ENCODE measurements around the gene TUSC2.

Gene TUSC2

DNA sequence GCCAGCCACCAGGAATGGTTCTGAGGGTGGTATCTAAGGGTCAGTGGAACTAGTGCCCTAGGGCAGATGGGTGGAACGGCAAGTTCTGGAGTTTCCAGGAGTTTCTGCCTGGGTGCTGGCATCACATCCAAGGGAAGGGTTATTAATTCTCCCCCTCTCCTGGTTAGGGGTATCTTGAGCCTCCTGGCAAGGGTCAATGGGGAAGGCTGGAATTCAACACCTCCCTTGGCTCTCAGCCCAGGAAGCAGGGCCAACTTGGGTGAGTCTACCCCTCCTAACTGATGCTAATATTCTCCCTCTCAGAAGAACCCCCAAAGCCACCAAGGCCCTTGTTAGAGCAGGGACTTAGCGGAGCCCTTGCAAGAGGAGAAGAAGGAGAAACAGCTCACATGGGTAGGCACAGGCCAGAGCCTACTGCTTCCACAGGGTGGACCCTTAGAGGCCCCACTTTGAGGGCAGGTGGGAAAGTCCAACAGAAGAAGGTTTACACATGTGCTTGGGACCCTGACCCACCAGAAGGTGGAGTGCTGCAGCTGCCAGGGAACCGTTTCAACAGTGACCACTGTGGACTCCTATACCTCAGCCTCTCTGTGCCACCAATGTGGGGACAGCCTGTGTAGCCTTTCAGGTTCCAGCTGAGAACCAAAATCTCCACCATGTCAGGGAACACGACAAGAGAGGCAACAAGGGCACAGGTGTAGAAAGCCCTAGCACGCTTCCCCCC is 28.0 kb upstream of the TUSC2 start:
- DNase-seq (ENCODE audit: low read depth) = no peak
- peak overlapping the region; percentile 91 for H3K4me3 ChIP-seq (ENCODE audit: low read depth, low read length)

DNA sequence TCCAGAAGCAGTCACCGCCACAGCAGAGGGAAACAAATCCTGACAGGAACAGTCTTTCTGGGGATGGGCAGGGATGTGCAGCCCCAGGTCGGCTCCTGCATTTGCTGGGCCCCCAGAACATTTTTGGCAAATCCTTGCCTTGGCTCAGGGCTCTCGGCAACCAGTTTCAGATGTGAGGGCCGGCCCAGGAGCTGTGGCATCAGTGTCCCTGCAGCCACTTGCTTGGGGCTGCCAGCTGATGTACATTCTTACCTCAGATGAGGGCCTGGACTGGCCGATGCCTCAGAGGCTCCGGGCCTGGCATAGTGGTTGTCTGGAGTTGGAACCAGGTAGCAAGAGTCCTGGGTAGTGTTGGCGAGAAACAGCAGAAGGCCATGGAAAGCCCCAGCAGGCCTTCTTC is 26.8 kb upstream of the TUSC2 start:
- no peak overlapping the region for H3K4me3 ChIP-seq (ENCODE audit: low read depth, low read length)
- no peak for DNase-seq (ENCODE audit: low read depth)

DNA sequence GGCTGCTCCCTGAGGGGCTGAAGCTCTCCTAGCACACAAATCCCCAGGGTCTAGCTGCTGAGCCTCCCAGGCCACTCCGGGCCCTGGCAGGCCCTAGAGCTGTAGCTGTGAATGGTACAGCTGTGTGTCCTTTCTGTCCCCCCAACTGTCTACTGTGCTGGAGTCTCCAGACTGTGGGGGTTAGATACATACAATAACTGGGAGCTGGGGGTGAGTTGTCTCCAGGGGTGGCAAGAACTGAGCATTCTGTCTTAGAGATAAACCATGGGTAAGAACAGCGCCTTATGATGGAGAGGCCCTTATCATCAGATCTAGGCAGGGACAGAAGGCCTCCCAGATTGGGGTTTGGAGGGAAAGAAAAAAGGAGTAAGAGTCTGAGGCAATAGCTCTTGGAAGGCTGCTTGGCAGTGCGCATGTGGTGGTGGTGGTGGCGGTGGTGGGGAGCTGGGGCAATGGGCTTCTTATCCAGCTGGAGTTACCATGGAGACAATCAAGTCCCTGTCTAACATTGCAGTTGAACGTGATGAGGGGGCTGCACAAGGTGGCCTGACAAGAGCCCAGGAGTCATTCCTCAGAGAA is 26.3 kb upstream of the TUSC2 start:
- H3K4me3 ChIP-seq (ENCODE audit: low read depth, low read length) = no peak overlapping the region
- no peak for DNase-seq (ENCODE audit: low read depth)

DNA sequence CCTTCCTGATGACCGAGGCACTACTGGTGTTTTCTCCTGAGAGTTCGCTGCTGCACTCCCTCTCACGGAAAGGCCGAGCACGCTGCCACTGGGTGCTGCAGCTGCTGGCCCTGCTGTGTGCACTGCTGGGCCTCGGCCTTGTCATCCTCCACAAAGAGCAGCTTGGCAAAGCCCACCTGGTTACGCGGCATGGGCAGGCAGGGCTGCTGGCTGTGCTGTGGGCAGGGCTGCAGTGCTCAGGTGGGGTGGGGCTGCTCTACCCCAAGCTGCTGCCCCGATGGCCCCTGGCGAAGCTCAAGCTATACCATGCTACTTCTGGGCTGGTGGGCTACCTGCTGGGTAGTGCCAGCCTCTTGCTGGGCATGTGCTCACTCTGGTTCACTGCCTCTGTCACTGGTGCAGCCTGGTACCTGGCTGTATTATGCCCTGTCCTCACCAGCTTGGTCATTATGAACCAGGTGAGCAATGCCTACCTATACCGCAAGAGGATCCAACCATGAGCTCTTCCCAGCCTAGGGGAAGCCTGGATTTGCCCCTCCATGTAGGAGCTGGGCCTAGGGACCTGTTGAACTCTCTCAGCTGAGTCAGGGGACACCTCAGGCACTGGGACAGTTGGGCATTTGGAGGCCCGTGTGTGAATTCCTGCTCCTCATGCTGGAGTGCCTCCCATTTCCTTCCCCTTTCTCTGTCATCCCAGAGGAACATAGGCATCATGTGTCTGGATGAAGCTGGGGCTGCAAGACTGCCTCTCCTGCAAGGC is 25.4 kb upstream of the TUSC2 start:
- DNase-seq (ENCODE audit: low read depth) = no peak
- H3K4me3 ChIP-seq (ENCODE audit: low read depth, low read length) = no peak overlapping the region

DNA sequence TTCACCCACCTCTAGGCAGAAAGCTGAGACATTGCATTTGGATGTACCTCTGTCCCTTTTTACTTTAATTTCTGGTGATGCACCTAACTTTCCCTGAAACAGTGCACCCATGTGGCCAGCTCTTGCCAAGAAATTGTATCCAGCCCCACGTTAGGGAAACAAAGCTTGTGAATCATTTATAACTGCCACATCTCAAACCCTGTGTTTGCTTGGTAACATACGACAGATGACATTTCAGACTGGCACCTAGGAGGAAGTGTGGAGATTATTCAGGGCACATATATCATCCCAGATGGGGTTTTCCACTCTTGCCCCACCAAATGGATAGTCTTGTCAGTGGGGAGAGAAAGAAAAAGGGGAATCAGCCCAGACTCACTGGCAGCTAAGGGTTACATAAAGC is 24.8 kb upstream of the TUSC2 start:
- DNase-seq (ENCODE audit: low read depth) = no peak

DNA sequence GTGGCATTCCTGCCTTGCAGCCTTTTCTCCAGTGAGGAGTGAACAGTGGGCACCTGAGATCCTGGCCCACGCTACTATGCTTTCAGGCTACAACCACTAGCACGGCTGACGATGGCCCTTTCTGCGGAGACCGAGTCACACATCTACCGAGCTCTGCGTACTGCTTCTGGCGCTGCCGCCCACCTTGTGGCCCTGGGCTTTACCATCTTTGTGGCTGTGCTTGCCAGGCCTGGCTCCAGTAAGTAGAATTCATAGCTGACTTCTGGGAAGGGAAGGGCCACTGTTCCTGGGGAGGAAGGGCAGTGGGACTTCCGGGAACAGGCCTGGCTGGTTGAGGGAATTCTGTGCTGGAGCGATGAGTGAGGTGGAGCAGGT is 23.3 kb upstream of the TUSC2 start:
- peak overlapping the region; percentile 70 for H3K4me3 ChIP-seq (ENCODE audit: low read depth, low read length)
- DNase-seq (ENCODE audit: low read depth) = no peak

More for the DNA sequence above, 24.8 kb upstream of the TUSC2 start:
- H3K4me3 ChIP-seq (ENCODE audit: low read depth, low read length) = no peak overlapping the region

DNA sequence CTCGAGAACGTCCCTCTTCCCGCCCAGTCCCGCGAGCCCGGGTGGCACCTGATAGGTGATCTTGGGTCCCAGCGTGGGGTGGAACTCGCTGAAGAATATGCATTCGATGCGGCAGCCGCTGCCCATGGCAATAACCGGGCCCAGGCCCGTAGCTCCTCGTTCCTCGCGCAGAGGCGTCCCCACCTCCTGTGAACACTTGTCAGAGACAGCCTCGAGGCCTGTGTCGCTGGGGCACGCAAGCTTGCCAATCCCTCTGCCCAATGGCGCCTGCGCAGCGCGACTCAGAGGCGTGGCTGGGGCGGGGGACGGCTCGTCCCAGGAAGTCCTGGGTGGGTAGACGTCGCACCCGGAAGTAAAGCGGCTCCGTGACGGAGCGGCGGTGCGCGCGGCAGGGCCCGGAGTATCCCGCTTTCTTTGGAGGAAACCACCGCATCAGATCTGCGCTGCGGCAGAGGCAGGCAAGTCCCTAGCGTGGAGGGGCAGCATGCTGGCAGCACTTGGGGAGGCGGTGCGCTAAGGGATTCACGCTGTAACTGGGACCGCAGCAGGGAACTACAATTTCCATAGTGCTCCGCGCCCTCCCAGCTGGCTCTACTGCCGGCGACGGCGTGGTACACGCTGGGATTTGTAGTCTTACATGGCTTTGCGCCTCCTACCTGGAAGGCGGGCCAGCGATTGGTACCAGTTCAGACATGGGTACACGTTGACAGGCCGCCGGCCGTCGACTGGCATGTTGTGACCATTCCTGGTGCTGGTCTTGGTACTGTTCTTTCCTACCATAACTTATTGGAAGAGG is 22.7 kb upstream of the TUSC2 start, which contains the start of the genes CYB561D2 and NPRL2:
CYB561D2 (plus strand) TSS at position 336 of the 796 bp plus-strand sequence. CDS start 572 bp downstream, outside the sequence.
NPRL2 (minus strand) TSS at position 249 of the 796 bp plus-strand sequence; CDS start at position 126, 123 bp downstream.
- DNase-seq (ENCODE audit: low read depth) = peak; percentile 75
- peak within 1 kb of the TSS; percentile 70 for H3K4me3 ChIP-seq (ENCODE audit: low read depth, low read length)

DNA sequence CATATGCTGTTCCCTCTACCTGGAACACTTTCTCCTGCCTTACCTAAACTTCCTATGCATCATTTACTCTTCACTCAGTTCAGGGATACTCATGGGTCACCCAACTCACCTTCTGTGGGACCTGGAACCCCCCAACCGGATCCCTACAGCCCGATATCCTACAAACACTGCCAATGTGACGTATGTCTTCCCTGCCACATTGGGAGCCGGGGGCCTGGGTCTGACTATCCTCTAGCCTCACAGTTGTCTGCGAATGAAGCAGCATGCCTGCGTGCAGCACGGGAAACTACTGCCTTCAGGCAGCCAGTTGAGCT is 22.1 kb upstream of the TUSC2 start:
- peak overlapping the region; percentile 70 for H3K4me3 ChIP-seq (ENCODE audit: low read depth, low read length)
- no peak for DNase-seq (ENCODE audit: low read depth)

DNA sequence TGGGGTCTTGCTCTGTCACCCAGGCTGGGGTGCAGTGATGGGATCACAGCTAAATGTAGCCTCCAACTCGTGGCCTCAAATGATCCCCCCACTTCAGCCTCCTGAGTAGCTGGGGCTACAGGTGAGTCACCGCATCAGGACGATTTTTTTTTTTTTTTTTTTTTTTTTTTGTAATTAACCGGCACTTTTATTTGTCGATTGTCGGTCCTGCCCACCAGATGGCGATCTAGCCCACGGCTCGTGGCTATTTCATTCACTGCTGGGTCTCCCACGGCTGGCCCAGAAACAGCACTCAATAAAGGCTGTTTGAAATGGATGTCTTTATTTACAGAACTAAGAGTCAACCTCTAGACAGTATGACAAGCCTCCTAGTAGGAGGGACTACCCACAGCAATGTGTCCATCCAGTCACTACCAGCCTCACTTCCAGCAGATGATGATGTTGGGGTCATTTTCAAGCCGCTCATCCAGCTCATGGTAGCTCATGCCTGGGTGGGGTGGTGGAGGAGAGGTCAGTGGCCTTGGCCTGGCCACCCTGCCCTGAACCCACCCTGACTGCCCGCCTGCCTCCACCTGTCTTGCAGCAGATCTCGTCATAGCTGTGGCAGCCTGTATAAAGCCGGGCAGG is 19.3 kb upstream of the TUSC2 start:
- no peak overlapping the region for H3K4me3 ChIP-seq (ENCODE audit: low read depth, low read length)
- DNase-seq (ENCODE audit: low read depth) = no peak

DNA sequence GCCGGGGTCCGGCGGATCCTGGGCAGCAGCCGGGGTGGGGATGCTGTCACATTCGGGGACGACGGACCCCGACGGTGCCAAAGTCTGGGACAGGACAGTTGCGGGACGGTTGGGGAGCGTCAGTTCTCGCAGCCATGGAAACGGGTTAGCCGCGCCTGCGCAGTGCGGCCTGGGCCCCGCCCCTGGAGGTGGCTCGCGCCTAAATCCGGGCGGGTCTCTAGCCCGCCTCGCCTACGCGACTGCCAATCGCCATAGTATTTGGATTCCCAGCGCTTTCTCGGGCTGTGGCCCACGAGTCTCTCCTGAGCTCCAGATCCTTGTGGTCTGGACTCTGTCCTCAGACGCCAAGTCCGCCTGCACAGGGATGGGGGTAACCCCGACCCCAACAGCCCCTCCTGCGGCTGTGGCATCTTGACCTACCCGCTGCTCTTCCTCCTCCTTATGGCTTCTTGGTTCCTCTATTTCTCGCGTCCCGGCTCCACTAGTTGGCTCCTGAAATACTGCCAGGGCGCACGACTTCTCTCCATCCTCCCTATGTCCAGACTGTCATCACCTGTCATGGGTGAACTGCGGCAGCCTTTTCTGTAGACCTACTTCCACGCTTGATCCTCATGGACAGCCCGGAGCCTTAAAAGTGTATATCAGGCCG is 17.7 kb upstream of the TUSC2 start, which contains the start of gene ZMYND10:
ZMYND10 (minus strand) TSS at position 147 of the 649 bp plus-strand sequence. CDS start 153 bp downstream, outside the sequence.
- no peak for DNase-seq (ENCODE audit: low read depth)
- peak within 1 kb of the TSS; percentile 55 for H3K4me3 ChIP-seq (ENCODE audit: low read depth, low read length)

DNA sequence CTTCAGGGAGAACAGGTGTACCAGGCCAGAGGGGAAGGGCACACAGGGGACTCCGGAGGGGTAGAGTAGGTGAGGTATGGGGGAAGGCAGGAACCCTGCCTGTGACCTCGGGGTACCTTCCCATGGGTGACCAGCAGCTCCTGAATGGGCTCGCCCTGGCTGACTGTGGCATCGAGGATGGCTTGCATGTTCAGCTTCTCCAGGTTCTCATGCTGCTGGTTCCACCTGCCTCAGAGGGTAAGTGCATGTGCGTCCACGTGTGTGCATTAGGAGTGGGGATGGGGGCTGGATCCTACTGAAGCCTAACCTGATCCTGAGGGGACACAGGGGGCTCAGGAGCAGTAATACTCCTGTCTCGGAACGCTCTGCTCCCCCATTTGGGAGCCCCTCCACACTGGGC is 17.0 kb upstream of the TUSC2 start:
- H3K4me3 ChIP-seq (ENCODE audit: low read depth, low read length) = peak overlapping the region; percentile 55
- DNase-seq (ENCODE audit: low read depth) = no peak

DNA sequence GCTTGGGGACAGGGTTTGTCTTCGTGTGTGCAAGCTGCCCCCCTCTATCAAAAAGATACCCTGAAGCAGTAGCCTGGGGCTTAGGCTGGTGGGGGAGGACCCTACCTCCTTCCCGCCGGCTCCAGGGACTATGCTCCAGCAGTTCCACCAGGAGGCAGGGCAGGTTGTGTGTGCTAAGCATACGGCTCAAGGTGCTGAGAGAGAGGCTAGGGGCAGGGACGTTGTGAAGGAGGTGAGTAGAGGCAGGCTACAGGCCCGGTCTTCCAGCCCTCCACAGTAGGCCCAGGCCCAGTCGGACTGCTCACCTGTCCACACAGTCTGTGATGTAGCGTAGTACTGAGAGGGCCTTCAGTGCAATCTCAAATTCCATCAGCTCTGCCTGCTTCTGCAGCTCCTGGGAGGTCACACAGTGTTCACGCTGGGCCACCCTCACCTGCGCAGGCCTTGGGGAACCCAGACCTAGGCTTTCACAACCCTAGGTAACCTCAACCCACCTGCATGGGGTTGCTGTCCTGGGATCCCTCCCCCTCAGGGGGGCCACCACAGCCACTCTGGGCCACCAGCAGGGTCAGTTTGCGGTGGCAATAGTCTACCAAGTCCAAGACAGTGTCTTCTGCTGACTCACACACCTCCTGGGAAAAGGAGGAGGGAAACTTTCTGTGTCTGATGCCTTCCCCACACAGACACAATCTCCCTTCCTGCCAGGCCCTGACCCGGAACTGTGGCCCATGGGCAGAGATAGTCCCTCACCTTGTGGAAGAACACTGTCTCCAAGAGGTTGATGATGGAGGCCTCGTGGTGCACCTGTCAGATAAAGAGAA is 15.0 kb upstream of the TUSC2 start:
- no peak for DNase-seq (ENCODE audit: low read depth)
- no peak overlapping the region for H3K4me3 ChIP-seq (ENCODE audit: low read depth, low read length)

DNA sequence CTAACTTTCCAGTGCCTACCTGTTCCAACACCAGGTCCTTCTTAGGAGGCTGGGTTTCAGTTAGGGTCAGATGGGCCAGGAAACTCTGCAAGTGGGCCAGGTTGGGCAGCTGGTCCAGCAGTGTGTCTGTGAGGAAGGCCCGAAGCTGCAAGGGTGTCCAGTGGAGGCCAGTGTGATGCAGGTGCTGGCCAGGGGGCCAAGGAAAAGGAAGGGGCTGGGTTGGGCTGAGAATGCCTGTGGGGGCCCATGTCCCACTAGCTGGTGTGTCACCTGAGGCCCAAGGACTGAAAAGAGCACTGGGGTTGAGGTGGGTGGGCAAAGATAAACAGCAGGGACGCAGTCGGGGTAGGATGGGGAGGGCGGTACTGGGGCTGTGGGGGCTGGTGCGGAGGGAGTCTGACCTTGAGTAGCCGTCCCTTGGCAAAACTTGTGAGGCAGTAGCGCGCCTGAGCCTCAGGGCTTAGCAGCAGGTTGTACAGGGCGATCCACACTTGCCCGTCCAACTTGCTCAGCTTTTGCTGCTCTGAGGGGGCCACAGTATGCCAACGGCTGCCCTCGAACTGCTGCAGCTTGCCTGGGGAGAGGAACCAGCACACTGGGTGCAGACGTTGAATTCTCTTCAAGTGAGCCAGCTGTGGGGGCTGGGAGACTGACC is 14.1 kb upstream of the TUSC2 start:
- DNase-seq (ENCODE audit: low read depth) = no peak
- H3K4me3 ChIP-seq (ENCODE audit: low read depth, low read length) = no peak overlapping the region

DNA sequence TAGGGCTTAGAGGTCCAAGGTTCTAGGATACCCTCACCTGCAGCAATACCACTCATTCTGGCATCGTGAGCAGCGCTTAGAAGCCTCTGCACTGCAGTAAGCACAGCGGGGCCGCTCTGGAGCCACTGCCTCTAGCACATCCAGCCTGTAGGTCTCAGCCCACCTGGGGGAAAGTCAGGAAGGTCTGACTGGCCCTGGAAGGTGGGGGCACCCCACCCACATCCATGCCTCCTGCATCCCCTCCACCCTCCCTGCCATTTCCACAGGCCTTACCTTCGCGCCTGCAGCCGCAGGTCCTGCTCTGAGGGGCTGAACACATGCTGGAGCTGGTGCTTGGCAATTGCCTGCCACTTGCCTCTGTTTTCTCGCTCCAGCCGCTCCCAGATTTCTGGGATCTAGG is 13.5 kb upstream of the TUSC2 start:
- DNase-seq (ENCODE audit: low read depth) = no peak
- peak overlapping the region; percentile 55 for H3K4me3 ChIP-seq (ENCODE audit: low read depth, low read length)

DNA sequence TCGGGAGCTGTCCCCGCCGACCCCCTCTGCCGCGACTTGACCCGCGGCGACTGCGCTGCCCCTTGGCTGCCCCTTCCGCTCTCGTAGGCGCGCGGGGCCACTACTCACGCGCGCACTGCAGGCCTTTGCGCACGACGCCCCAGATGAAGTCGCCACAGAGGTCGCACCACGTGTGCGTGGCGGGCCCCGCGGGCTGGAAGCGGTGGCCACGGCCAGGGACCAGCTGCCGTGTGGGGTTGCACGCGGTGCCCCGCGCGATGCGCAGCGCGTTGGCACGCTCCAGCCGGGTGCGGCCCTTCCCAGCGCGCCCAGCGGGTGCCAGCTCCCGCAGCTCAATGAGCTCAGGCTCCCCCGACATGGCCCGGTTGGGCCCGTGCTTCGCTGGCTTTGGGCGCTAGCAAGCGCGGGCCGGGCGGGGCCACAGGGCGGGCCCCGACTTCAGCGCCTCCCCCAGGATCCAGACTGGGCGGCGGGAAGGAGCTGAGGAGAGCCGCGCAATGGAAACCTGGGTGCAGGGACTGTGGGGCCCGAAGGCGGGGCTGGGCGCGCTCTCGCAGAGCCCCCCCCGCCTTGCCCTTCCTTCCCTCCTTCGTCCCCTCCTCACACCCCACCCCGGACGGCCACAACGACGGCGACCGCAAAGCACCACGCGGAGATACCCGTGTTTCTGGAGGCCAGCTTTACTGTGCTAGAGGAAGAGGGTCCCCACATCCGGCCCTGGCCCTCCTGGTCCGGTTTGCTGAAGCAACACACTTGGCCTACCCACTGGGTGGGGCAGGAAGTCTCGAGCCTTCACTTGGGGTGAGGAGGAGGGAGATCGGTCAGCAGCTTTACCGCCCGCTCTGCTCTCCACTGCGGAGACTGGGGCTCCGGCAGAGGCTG is 12.7 kb upstream of the TUSC2 start, which contains the start of gene RASSF1:
RASSF1 (minus strand) TSS at position 389 of the 882 bp plus-strand sequence; CDS start at position 358, 31 bp downstream.
- peak within 1 kb of the TSS; percentile 55 for H3K4me3 ChIP-seq (ENCODE audit: low read depth, low read length)
- DNase-seq (ENCODE audit: low read depth) = no peak

DNA sequence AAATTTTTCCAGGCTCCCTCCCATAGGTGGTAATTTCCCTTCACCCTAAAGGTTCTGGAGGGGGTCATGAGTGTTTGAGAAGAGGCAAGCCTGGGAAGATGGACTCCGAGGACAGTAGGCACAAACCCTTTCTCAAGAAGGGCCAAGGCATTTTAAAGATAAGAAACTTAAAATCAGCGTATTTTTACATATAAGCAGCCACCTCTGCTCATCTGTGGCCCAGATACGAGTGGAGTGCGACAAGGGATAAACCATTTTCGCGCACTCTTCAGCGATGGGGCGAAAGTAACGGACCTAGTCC is 12.1 kb upstream of the TUSC2 start:
- no peak for DNase-seq (ENCODE audit: low read depth)
- peak overlapping the region; percentile 55 for H3K4me3 ChIP-seq (ENCODE audit: low read depth, low read length)

All from skeletal muscle cell (primary cell).